SIG-M5 treated with dmso at 0.1 percent for 504 hours (cell line): ENCODE measurements around the gene HBG1.

Source experiments
- DNase-seq: peaks from one replicate; lab custom pipeline; 2025; ENCODE audit not compliant: unreplicated experiment; lab: John Stamatoyannopoulos, UW

The HBG1 gene

GRCh38 chr11:5247472-5248192 lies 2.0 kb downstream of the HBG1 start:
- DNase-seq, result no peak

- DNase-seq, result no peak
Observed at GRCh38 chr11:5246772-5247471, 2.7 kb downstream of the HBG1 start.

GRCh38 chr11:5245155-5245554 lies 4.5 kb downstream of the HBG1 start:
- no peak for DNase-seq

- no peak for DNase-seq
Observed at GRCh38 chr11:5243816-5244180, 5.9 kb downstream of the HBG1 start.

- DNase-seq, result no peak
Observed at GRCh38 chr11:5242933-5243815, 6.5 kb downstream of the HBG1 start.

- DNase-seq, result no peak
Observed at GRCh38 chr11:5242208-5242607, 7.4 kb downstream of the HBG1 start.

- no peak for DNase-seq
Observed at GRCh38 chr11:5241458-5241857, 8.2 kb downstream of the HBG1 start.

- DNase-seq, result no peak
Observed at GRCh38 chr11:5240458-5240857, 9.2 kb downstream of the HBG1 start.

- DNase-seq, result no peak
Observed at GRCh38 chr11:5240056-5240455, 9.6 kb downstream of the HBG1 start.

GRCh38 chr11:5239046-5239445 lies 10.6 kb downstream of the HBG1 start:
- DNase-seq, result no peak

- no peak for DNase-seq
Observed at GRCh38 chr11:5238486-5238885, 11.2 kb downstream of the HBG1 start.

GRCh38 chr11:5237420-5237819 lies 12.2 kb downstream of the HBG1 start:
- no peak for DNase-seq

GRCh38 chr11:5235364-5236095 lies 14.1 kb downstream of the HBG1 start:
- DNase-seq, result no peak

GRCh38 chr11:5234381-5234834 lies 15.2 kb downstream of the HBG1 start, which contains the start of gene HBD:
Gene HBD, minus strand, starts transcription at chr11:5234483. Its CDS starts 50 bp downstream, at chr11:5234433.
- no peak for DNase-seq

GRCh38 chr11:5233307-5233706 lies 16.4 kb downstream of the HBG1 start:
- DNase-seq, result no peak

GRCh38 chr11:5232821-5233220 lies 16.8 kb downstream of the HBG1 start:
- no peak for DNase-seq

GRCh38 chr11:5232176-5232575 lies 17.5 kb downstream of the HBG1 start:
- DNase-seq, result no peak

- DNase-seq, result no peak
Observed at GRCh38 chr11:5231111-5231510, 18.5 kb downstream of the HBG1 start.

- no peak for DNase-seq
Observed at GRCh38 chr11:5230266-5230665, 19.4 kb downstream of the HBG1 start.

GRCh38 chr11:5229796-5230195 lies 19.9 kb downstream of the HBG1 start:
- DNase-seq, result no peak

- DNase-seq, result no peak
Observed at GRCh38 chr11:5229356-5229755, 20.3 kb downstream of the HBG1 start.
